ENCODE measurements around the gene CDH4.

The CDH4 gene

DNA sequence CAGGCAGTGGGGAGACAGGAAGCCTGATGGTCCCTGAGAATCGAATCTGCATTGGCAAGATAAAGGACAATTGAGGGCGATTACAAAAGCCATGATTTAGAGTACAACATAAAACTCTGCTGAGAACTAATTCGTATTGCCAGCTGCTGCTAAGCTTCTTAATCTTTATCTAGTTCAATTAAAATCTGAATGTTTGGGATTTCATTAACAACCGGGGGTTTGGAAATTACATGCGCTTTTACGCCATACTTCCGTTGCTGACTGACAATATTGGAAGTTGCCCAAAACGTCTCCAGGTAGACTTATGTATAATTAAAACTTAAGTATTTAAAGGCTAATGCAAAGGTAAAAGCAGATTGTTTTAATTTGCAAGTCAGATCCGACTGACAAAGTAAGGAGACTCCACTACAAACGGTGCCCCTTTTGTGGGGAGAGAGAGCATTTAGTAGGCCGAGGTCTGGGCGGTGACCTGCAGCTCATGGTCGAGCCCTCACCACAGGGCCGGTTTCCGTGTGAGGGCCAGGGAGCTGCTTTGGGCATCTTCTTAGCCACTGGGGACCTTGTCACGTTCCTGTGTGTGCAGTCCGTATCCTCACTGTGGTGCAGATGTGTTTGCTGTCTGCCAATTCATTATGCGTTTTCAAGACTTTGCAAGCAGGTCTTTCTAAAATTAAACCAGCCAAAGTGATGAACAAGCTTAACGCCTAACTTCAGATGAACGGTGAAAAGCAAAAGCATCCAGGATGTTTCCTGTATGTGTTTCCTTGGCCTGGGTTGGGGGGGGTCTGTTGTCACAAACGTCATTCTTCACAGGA is 49.9 kb downstream of the CDH4 start:
- no peak for DNase-seq (ENCODE audit: low read depth in 2 of 2)

DNA sequence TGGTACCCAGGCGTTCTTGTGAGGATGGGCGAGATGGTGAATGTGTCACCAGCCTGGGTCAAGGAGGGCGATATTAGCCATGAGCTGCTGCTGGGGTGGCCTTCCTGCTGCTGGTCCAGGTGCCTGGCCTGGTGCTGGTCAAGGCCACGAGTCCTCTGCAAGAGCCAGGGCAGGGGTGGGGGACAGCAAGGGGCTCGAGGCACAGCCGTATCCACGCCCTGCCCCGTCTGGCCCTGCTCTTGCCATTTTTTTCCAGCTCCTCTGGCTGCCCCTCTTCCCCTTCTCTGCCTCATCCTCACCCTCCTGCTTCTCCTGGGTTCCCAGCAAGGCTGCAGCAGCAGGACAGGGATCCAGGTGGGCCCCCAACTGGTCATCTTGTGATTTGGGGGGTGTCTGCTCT is 51.2 kb downstream of the CDH4 start:
- no peak for DNase-seq (ENCODE audit: low read depth in 2 of 2)

DNA sequence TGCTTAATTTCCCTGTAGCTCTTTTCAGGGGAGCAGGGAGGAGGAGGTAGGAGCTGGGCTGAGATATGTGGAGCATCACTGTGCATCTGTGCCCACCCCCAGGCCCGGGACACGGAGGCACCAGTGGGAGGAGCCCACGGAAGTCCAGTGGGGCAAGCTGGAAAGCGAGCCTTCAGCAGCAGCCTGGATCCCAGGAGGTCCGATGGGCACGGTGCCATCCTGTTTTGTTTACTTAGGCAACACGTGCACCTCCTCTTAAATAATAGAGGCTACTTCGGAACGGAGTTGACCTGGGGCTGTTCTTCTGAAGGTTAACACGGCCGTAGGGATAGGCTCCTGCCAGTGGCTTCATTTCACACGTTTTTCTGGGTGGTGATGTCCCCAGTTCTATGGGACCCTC is 51.6 kb downstream of the CDH4 start:
- DNase-seq (ENCODE audit: low read depth in 2 of 2): no peak

DNA sequence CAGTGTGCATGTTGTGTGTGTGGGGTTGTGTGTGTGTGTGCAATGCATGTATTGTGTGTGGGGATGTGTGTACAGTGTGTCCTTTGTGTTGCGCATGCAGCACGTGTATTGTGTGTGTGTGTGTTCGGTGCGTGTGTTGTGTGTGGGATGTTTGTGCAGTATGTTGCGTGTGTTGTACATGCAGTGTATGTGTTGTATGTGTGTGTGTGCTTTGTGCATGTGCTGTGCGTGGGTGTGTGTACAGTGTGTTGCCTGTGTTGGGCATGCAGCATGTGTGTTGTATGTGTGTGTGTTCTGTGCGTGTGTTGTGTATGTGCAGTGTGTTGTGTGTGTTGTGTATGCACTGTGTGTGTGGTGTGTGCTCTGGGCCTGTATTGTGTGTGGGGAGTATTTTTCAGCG is 52.7 kb downstream of the CDH4 start:
- DNase-seq (ENCODE audit: low read depth in 2 of 2): no peak

DNA sequence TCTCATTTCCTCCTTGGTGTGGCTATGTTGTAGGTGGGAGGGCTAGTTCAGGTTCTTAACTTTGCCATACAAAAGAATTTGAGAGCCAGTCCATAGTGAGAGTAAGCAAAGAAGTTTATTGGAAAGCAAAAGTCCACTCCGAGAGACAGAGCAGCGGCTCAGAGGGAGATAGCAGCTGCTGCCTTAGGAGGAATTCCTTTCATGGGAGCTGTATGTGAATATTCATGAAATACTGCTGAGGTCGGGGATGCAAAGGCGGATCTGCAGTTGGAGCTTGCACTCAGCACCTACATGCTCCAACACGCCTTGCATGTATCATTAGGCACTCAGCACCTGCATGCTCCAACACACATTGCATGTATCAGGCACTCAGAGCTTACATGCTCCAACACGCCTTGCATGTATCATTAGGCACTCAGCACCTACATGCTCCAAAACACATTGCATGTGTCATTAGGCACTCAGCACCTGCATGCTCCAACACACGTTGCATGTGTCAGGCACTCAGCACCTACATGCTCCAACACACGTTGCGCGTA is 54.9 kb downstream of the CDH4 start:
- DNase-seq (ENCODE audit: low read depth in 2 of 2): no peak

DNA sequence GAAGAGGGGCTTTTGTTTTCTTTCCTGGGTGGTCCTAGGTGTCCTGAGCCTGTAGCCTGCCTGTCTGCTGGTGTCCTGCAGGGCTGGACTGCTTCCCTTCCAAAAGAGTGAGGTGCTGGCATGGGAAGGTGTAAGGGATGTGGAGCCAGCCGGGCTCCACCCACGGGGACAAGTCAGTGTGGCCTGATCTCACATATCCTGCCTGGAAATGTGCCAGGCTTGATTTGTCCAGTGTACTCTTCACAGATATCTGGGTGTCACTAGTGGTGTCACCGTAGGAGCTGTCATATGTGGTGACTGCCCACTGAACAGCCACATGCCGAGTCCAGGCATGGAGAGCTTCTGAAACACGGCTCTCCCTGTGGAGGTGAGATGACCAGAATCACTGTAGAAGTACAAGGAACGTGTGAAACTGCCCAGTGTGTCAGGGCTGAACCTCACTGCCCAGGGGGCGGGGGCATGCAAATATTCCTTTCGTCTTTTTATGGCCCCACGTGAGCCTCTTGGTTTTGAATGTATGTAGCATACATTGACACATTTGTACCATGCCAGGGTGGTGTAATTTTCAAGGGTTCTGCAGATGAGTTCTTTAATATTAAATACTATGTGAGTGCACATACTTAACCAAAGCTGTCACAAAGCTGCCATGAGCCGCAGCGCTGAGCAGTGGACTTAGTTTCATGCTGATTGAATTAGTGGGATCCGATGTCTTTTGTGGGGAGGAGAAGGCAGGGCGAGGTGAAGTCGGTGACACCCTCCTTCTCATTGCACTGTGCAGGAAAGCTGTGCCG is 55.8 kb downstream of the CDH4 start:
- no peak for DNase-seq (ENCODE audit: low read depth in 2 of 2)

DNA sequence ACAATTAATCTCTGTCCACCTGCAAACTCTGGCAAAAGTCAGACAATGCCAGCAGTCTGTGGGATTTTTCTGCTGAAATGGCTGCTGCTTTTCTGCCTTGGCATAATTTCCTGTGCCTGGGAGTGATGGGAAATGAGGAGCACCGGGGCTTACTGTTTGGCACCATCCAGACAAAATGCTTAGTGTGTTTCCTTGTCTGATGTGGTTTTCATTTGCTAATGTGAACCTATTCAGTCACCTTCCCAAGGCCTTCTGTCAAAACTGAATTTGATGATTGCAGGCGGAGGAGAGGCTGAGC is 56.4 kb downstream of the CDH4 start:
- no peak for DNase-seq (ENCODE audit: low read depth in 2 of 2)

DNA sequence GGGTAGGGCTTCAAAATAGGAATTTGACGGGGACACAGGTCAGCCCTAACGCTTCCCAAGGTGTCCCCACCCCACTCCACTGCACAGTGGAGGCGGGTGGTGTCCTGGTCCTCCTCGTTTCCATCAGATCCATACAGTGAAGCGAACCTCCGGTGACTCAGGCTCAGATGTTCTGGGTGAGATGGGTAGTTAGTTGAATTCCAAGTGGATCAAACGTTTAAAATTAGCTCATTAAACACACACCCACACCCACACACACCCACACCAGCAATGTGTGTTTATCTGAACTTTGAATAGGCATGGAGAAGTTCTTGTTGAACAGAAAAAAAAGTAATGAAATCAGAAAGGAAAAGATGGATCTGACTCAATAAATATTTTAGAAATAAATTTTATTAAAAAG is 58.9 kb downstream of the CDH4 start:
- no peak for DNase-seq (ENCODE audit: low read depth in 2 of 2)

DNA sequence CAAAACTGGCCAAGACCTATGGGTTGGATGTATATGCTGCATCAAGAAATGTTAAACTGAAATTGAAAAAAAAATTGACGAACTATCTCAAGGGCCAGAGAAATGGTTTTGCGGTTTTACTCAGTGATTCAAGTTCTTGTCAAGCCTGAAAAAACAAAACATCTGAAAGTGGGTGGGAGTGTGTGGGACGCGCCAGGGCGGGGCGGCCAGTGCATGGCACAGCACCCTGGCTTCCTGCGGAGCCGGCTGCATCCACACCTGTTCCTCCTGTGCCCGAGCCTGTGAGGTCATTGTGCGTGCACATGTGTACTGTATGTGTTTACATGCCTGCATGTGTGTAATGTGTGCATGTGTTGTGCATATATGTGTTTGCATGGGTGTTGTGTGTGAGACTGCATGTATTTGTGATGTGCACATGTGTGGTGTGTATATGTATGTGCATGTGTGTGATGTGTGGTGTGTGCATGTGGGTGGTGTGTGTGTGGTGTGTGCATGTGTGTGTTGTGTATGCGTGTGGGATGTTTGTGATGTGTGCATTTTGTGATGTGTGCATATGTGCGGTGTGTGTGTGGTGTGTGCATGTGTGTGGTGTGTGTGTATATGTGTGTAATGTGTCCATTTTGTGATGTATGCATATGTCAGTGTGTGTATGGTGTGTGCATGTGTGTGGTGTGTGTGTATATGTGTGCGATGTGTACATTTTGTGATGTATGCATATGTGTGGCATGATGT is 59.8 kb downstream of the CDH4 start:
- no peak for DNase-seq (ENCODE audit: low read depth in 2 of 2)

DNA sequence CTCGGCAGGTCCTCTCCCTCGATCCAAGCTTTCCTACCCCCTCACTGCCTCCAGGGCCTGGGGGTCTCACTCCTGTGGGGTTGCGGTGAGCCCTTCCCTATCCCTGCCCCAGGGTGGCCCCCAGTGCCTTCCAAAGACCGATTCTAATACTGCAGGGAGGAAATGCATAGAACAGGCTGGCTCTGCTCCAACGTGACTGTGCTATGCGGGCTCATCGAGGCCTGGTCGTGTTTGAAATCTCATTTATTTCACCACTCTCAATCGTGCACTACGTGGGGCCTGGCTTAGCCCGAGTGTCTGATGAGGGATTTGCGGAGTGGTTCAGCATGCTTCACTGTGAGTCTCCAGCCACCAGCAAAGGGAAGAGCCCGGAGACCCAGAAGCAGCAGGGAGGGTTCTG is 60.9 kb downstream of the CDH4 start:
- DNase-seq (ENCODE audit: low read depth in 2 of 2): no peak

DNA sequence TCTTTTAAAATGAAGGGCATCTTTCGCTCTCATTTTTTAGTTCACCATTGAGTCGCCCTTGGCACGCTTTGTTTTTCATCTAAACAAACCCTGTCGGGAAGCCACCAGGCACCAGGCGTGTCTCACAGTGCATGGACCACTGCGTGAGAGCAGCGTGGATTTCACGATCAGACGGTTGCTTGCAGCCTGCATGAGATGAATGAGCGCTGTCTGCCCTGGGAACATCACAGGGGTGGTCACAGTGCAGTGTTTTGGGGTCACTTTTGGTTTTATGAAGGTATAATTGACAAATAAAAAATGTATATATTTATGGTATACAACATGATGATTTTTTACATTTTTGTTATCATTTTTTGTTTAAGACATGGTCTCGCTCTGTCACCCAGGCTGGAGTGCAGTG is 61.3 kb downstream of the CDH4 start:
- DNase-seq (ENCODE audit: low read depth in 2 of 2): no peak

DNA sequence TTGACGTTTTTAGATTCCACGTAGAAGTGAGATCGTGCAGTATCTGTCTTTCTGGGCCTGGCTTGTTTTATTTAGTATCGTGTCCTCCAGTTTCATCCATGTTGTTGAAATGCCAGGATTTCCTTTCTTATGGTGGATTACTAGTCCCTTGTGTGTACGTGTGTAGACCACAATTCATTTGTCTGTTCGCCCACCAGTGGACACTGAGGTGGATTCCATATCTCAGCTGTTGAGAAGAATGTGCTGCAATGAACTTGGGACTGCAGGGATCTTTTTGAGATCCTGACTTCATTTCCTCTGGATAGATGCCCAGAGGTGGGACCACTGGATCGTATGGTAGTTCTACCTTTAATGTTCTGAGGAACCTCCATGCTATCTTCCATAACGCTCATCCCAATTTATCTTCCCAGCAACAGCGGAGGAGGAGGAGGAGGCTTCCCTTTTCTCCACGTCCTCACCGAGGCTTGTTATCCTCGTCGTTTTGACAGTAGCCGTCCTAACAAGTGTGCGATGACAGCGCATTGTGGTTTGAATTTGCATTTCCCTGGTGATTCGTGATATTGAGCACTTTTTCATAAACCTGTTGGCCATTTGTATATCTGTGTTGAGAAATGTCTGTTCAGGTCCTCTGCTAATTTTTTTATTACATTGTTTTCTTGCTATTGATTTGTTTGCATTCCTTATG is 62.4 kb downstream of the CDH4 start:
- no peak for DNase-seq (ENCODE audit: low read depth in 2 of 2)

DNA sequence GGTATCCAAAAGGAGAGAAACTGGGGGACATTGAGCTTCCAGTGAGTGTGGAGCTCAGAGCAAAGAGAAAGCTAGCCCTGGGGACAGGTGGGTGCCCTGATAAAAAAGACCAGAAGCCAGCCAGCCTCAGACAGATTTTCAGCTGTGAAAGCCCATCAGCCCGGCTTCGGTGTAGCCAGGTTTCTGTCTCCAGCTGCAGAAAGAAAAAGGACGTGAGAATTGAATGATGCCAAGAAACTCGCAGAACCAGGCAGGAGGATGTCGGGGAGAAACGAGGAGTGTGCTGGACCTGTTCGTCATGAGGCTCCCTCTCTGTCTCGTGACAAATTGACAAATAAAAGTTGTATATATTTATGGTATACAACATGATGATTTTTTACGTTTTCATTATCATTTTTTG is 63.3 kb downstream of the CDH4 start:
- DNase-seq (ENCODE audit: low read depth in 2 of 2): no peak

DNA sequence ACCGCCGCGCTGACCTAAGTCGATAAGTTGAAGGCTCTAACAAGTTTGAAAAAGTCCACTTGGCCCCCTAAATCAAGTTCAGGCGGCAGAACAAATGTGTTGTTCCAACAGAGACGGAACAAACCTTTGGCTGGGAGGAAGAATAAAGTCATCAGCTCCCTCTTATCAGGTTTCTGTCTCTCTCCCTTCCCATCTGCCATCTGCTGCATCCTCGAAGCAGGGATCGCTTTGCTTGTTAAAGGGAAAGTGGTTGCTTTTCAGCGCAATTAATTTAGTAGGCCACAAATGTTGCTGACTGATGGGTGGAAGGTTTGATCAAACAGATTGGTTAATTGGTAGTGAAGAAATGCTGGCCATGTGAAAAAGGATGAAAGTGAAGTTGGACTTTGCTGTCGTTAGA is 64.3 kb downstream of the CDH4 start:
- no peak for DNase-seq (ENCODE audit: low read depth in 2 of 2)

DNA sequence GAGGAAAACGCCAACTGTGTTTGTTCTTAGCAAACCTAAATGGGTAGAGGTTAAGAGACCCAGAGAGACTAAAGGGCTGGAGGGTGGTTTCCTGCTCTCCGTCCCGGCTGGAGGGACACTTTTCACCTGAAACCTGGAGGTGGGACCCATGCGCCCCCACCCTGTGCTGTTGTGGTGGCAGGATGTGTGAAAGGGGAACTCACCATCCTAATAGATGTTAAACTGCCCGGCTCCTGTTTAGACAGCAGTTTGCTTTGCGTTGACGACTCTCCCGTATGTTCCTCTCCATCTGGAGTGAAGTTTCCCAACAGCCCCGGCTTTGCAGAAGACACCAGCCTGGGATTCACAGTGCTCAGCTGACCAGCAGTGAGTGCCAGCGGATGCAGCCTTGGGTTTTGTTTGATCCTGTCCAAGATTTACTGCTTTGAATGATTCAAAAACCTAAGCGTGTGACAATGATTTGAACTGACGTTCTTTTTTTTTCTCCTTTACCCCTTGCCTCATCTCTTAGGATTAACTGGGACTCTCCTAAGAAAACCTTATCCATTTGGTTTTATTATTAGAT is 66.0 kb downstream of the CDH4 start:
- DNase-seq (ENCODE audit: low read depth in 2 of 2): no peak

DNA sequence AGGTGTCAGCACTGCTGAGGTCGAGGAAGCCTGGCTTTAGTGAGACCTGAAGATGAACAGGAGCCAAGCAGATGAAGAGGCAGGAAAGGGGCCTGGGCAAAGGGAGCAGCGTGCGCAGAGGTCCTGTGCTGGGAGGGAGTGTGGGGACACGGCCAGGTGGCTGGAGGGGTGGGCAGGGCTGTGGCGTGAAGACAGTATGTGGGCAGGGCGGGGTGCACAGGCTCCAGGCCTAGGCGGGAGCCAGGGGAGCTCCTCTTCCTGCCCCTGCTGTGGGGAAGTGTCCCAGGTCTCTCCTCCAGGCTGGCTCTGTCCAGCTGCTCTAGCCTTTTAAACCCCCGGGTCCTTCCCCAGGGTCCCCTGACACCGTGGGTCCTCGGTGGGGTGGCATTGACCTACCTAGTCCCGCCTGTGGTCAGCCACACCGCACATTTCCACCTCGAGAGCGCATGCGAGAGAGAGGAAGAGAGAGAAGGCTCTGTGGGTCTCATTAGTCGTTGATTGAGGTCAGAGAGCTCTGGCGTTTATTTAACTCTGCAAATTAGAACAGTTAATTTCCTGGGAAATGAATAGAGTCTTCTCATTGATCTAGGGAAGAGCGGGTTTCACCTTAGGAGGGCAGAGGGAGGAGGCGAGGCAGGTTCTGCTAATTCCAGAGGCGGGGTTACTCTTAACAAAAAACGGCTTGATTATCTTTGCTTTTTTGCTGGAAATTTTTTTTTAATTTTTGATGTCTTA is 68.8 kb downstream of the CDH4 start:
- DNase-seq (ENCODE audit: low read depth in 2 of 2): no peak

DNA sequence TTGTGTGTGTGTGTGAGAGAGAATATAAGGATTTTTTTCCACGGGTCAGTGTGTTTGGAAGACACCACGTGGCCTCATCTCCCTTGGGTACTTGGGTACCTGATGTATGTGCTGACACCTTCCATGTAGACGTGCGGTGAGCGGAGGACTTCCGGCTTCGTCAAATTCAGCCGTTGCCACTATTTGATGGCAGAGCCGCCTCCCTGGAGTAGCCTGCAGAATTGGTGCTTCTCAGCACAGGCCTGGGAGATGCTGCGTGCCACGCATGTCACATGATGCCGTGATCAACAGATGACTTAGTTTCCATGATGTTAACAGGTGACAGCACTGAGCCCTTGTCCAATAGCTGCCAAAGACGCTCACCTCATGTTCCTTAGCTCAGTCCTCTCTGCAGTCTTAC is 69.4 kb downstream of the CDH4 start:
- DNase-seq (ENCODE audit: low read depth in 2 of 2): no peak

DNA sequence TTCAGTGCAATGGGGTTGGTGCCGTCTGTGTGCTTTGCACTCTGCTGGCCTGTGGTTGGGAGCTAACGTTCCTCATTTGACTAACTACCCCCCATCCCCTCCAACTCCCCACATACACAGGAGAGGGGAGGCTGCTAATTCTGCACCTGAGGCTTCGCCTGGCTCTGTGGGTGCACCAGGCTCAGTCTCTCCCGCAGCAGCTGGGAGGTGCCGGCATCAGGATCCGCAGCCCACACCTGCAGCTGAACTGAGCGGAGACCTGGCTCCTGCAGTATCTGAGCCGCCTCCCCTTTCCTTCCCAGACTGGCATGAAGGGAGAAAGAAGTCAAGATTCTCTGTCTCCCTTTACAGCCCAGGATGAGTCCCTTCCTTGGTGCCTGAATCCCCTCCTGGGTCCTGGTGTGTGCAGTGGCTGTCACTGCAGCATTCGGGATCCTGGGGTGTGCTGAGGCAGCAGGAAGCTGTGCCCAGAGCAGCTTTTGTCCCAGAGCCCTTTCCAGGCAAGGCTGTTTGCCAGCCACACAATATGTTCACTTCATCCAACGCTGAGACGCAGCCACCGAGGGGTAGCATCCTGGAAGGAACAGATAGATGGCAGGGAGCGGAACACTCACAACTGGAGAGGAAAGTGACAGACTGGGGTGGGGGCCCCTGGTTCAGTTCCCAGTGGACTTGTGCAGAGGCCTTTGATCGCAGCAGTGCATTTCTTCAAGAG is 70.2 kb downstream of the CDH4 start:
- no peak for DNase-seq (ENCODE audit: low read depth in 2 of 2)

DNA sequence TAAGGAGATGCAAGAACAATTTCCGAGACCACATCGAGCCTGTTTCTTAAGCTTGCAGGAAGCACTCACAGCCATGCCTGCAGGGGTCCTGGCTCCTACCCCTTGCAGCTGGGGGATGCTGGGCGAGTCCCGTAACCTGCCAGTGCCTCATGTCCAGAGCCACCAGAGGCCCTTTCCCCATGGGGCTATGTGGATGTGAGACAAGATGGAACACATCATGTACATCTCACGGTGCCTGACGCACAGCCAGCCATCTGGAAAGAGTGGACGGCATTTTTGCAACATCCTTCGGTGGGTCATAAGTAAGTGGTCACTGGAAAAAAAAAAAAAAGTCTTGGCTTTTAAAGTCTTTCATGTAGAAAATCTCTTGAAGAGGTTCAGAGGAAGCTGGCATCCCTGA is 72.8 kb downstream of the CDH4 start:
- no peak for DNase-seq (ENCODE audit: low read depth in 2 of 2)

DNA sequence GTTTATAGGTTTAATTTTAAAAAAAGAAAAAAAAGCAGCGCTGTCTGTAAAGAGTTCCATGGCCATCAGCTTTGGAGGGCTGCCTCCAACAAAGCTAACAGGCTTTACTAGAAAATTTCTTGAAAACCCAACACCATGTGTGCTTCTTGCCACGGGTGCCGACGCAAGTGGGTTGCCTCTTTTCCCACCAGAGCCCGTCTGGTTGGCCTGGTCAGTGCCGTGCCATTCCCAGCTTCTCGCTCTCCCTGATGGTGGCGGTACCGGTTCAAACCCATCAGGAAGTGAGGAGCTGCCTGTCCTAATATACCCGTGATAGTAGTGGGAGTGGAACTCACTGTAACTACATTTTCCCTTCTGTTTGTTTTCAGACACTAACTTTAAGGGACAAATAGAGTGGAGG is 73.7 kb downstream of the CDH4 start:
- no peak for DNase-seq (ENCODE audit: low read depth in 2 of 2)
